NB4 (cell line): ENCODE measurements around the gene TBC1D22A.

Experiments used
- CTCF ChIP-seq: IDR thresholded peaks from one replicate; pipeline ENCODE4 v1.5.1; 2012; ENCODE audit warnings: low read depth, low read length
- MAX ChIP-seq: IDR thresholded peaks from 2 replicates; pipeline ENCODE4 v1.6.1; 2011; ENCODE audit warnings: low read depth, low read length

- no peak for TF ChIP-seq CTCF
- TF ChIP-seq MAX, result no peak; the same call in 1 of the 2 replicates
Observed at GRCh38 chr22:46854125-46854870, 91.8 kb downstream of the TBC1D22A start.
